ENCODE results near the gene SLC26A11. TPM values are rescaled to one million over a fixed set of nuclear protein-coding genes. Genes with fewer than 3 reads are reported as not detected.
"Not testable (repeated sequence)": the region's sequence is repeated elsewhere in the genome, so short reads cannot be mapped to it uniquely, and the experiment has no call there.

SLC26A11 gene
- total RNA-seq, 3 donors from 2014 or later: 13.8 to 18.1 (median 14.0) TPM

DNA sequence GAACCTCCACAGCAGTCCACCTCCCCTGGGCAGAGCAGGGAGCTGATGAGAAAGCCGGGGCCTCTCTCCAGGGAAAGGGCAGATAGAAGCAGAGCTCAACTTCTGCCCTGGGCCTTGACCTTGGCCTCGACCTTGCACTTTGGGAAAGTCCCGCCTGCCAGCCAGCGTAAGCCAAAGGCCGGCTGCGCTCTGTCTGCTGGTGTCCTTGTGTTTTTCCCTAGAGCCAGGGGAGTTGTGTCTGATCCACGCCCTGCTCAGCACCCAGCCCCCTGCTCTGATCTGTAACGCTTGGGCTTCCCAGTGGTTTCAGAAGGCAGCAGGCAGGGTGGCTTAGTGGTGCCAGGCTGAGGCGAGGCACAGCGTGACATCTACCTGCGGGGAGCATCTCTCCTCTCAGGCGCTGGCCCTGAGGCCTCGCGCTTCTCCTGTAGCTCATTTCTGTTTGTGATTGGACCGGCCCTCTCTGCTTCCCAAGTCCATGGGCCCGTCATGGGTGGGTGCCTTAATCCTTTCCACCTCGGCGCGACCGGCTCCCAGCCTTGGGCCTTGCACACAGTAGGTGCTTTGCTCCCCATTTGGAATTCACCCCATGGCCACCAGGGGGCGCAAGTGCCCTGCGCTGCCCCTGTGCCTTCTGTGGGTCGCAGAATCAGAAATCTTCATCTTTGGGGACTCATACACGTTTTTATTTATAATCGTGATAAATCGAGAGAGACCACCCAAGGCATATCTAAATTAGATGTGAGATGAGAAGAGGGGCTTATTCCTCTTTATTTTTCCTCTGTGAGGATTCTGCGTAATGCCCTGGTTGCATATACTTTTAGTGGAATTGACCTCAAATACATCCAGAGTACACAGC lies 24.3 kb upstream of the SLC26A11 start:
- H3K4me3 ChIP-seq: no peak overlapping the region
- no peaks in the 10 kb centered on the region for H3K36me3 ChIP-seq (ENCODE audit: low read depth)
- no peaks in the 10 kb centered on the region for H3K9me3 ChIP-seq
- ATAC-seq: no peak
- TF ChIP-seq, protein P1, sequence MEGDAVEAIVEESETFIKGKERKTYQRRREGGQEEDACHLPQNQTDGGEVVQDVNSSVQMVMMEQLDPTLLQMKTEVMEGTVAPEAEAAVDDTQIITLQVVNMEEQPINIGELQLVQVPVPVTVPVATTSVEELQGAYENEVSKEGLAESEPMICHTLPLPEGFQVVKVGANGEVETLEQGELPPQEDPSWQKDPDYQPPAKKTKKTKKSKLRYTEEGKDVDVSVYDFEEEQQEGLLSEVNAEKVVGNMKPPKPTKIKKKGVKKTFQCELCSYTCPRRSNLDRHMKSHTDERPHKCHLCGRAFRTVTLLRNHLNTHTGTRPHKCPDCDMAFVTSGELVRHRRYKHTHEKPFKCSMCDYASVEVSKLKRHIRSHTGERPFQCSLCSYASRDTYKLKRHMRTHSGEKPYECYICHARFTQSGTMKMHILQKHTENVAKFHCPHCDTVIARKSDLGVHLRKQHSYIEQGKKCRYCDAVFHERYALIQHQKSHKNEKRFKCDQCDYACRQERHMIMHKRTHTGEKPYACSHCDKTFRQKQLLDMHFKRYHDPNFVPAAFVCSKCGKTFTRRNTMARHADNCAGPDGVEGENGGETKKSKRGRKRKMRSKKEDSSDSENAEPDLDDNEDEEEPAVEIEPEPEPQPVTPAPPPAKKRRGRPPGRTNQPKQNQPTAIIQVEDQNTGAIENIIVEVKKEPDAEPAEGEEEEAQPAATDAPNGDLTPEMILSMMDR (IDR thresholded peaks at IDR 0.05): peak; percentile 66
- DNase-seq: peak in 2 of 3 donors; percentile 25 to 42
- no peaks in the 10 kb centered on the region for H3K4me1 ChIP-seq (ENCODE audit: low read depth)
- intact Hi-C loops (cut with DNase I, micrococcal nuclease): no loop called here

DNA sequence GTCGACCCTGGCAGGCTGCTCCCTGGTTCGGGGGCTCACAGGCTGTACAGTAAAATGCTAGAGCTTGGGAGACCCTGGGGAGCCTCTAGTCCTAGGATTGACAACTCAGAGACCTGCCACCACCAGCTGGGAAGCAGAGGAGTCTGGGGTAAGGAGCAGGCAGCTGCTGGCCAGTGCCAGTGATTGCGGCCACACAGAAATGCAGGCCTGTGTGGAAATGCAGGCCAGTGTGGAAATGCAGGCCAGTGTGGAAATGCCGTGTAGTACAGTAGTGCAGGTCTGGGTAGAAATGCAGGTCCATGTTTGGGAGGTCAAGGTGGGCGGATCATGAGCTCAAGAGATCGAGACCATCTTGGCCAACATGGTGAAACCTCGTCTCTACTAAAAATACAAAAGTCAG lies 23.6 kb upstream of the SLC26A11 start:
- no peak for ATAC-seq
- DNase-seq: no peak
- TF ChIP-seq, protein P1 (IDR thresholded peaks at IDR 0.05): no peak
- no peak overlapping the region for H3K4me3 ChIP-seq
- no peaks in the 10 kb centered on the region for H3K4me1 ChIP-seq (ENCODE audit: low read depth)
- intact Hi-C loops (cut with DNase I, micrococcal nuclease): no loop called here
- no peaks in the 10 kb centered on the region for H3K36me3 ChIP-seq (ENCODE audit: low read depth)
- H3K9me3 ChIP-seq: no peaks in the 10 kb centered on the region

DNA sequence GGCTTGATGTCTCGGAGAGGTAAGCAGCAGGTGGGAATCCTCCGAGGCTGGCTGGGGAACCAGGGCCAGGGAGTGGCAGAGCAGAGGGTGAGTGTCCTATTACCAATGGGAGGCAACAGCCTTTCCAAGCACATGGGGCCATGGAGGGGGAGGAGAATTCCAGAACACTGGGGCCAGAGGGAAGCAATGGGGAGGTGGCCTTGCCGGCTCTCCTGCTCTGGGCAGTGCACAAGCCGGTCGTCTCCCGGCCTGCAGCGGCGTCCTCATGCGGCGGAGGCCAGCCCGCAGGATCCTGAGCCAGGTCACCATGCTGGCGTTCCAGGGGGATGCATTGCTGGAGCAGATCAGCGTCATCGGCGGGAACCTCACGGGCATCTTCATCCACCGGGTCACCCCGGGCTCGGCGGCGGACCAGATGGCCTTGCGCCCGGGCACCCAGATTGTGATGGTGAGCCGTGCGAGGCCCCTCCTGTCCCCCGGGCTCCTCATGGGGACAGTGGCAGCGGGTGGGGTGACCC lies 22.0 kb upstream of the SLC26A11 start:
- intact Hi-C loops (cut with DNase I, micrococcal nuclease): no loop called here
- TF ChIP-seq, protein P1 (IDR thresholded peaks at IDR 0.05): no peak
- no peak for ATAC-seq
- no peak for DNase-seq
- Histone ChIP-seq H3K9me3 (no peaks in the 10 kb centered on the region), H3K36me3 (ENCODE audit: low read depth) (no peaks in the 10 kb centered on the region), H3K4me1 (ENCODE audit: low read depth) (no peaks in the 10 kb centered on the region), H3K4me3 (no peak overlapping the region)

DNA sequence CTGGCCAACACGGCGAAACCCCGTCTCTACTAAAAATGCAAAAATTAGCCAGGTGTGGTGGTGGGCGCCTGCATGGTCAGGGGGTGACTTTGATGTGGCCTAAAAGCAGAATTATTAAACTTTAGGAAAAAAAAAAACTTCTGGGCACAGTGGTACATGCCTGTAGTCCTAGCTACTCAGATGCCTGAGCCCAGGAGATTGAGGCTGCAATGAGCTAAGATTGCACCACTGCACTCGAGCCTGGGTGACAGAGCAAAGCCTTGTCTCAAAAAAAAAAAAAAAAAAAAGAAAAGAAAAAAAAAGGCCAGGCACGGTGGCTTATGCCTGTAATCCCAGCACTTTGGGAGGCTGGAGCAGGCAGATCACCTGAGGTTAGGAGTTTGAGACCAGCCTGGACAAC lies 20.9 kb upstream of the SLC26A11 start:
- intact Hi-C loops (cut with DNase I, micrococcal nuclease); DNase-seq; H3K9me3 ChIP-seq; H3K36me3 ChIP-seq (ENCODE audit: low read depth); H3K4me1 ChIP-seq (ENCODE audit: low read depth); ATAC-seq; H3K4me3 ChIP-seq: not testable (repeated sequence)

DNA sequence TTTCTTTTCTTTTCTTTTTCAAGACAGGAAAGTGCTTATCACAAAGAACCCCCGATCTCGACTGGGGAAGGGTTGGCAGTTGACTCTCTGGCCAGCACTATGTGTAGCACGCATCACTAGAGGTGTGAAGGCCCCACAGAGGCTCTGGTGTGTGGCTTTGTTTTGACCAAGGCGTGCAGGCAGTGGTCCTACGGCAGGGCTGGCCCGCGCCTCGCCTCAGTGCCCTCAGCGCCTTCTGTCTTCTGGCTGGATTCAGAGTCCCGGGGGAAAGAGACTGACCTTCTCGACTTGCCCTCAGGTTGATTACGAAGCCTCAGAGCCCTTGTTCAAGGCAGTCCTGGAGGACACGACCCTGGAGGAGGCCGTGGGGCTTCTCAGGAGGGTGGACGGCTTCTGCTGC lies 18.8 kb upstream of the SLC26A11 start:
- DNase-seq: no peak

DNA sequence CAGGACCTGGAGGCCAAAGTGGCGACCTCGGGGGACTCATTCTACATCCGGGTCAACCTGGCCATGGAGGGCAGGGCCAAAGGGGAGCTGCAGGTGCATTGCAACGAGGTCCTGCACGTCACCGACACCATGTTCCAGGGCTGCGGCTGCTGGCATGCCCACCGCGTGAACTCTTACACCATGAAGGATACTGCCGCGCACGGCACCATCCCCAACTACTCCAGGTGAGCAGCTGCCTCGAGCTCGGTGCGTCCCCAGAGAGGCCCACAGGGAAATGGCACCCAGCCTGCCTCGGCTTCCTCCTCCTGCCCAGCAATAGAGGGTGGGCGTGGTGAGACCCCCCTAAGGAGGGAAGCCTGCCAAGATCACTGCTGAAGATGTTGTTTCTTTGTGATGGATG lies 18.0 kb upstream of the SLC26A11 start:
- Histone ChIP-seq H3K36me3 (ENCODE audit: low read depth) (no peaks in the 10 kb centered on the region), H3K4me1 (ENCODE audit: low read depth) (no peaks in the 10 kb centered on the region), H3K9me3 (no peaks in the 10 kb centered on the region), H3K4me3 (no peak overlapping the region)
- DNase-seq (no peak), ATAC-seq (no peak)
- TF ChIP-seq, protein P1 (IDR thresholded peaks at IDR 0.05): no peak
- intact Hi-C loops (cut with DNase I, micrococcal nuclease): no loop called here

More for the DNA sequence above, 18.8 kb upstream of the SLC26A11 start:
- Histone ChIP-seq H3K9me3 (no peaks in the 10 kb centered on the region), H3K4me3 (no peak overlapping the region), H3K36me3 (ENCODE audit: low read depth) (no peaks in the 10 kb centered on the region), H3K4me1 (ENCODE audit: low read depth) (no peaks in the 10 kb centered on the region)
- ATAC-seq: no peak
- intact Hi-C loops (cut with DNase I, micrococcal nuclease): no loop called here
- TF ChIP-seq, protein P1 (IDR thresholded peaks at IDR 0.05): no peak

Measured in mucosa of descending colon (tissue), 3 donors.